ENCODE measurements around the gene OTOP3. TPM values are rescaled to one million over a fixed set of nuclear protein-coding genes. Genes with fewer than 3 reads are reported as not detected.
"Not testable (repeated sequence)": the region's sequence is repeated elsewhere in the genome, so short reads cannot be mapped to it uniquely, and the experiment has no call there.

OTOP3 gene
- total RNA-seq, 1 donor from 2014 or later: not detected

GRCh38 chr17:74964246-74964761 is 28.6 kb downstream of the OTOP3 start:
- Mint-ChIP-seq H3K4me3 (ENCODE audit: unreplicated experiment) (no peak overlapping the region), H3K27ac (ENCODE audit: unreplicated experiment) (no peak overlapping the region), H3K36me3 (ENCODE audit: unreplicated experiment) (no peaks in the 10 kb centered on the region), H3K27me3 (ENCODE audit: unreplicated experiment) (peaks cover 5% of the 10 kb centered on the region), H3K9me3 (ENCODE audit: unreplicated experiment) (peaks cover 6% of the 10 kb centered on the region), H3K4me1 (ENCODE audit: low read depth, unreplicated experiment) (peaks cover 1% of the 10 kb centered on the region)
- TF ChIP-seq CTCF (IDR thresholded peaks at IDR 0.05; ENCODE audit: partially characterized antibody, unreplicated experiment): no peak
- DNase-seq: no peak

GRCh38 chr17:74964988-74965622 is 29.4 kb downstream of the OTOP3 start:
- Mint-ChIP-seq H3K27ac (ENCODE audit: unreplicated experiment) (no peak overlapping the region), H3K4me1 (ENCODE audit: low read depth, unreplicated experiment) (peaks cover 1% of the 10 kb centered on the region), H3K9me3 (ENCODE audit: unreplicated experiment) (peaks cover 6% of the 10 kb centered on the region), H3K27me3 (ENCODE audit: unreplicated experiment) (peaks cover 3% of the 10 kb centered on the region), H3K4me3 (ENCODE audit: unreplicated experiment) (peak overlapping the region; percentile 47), H3K36me3 (ENCODE audit: unreplicated experiment) (no peaks in the 10 kb centered on the region)
- TF ChIP-seq CTCF (IDR thresholded peaks at IDR 0.05; ENCODE audit: partially characterized antibody, unreplicated experiment): no peak
- no peak for DNase-seq

- Mint-ChIP-seq H3K4me1 (ENCODE audit: low read depth, unreplicated experiment) (no peaks in the 10 kb centered on the region), H3K27ac (ENCODE audit: unreplicated experiment) (no peak overlapping the region), H3K9me3 (ENCODE audit: unreplicated experiment) (peaks cover 8% of the 10 kb centered on the region), H3K27me3 (ENCODE audit: unreplicated experiment) (peaks cover 10% of the 10 kb centered on the region), H3K4me3 (ENCODE audit: unreplicated experiment) (no peak overlapping the region), H3K36me3 (ENCODE audit: unreplicated experiment) (no peaks in the 10 kb centered on the region)
- TF ChIP-seq CTCF (IDR thresholded peaks at IDR 0.05; ENCODE audit: partially characterized antibody, unreplicated experiment): no peak
- no peak for DNase-seq
Observed at GRCh38 chr17:74968361-74968780, 32.7 kb downstream of the OTOP3 start.

- H3K9me3 Mint-ChIP-seq (ENCODE audit: unreplicated experiment); DNase-seq; H3K27ac Mint-ChIP-seq (ENCODE audit: unreplicated experiment); H3K4me3 Mint-ChIP-seq (ENCODE audit: unreplicated experiment); H3K4me1 Mint-ChIP-seq (ENCODE audit: low read depth, unreplicated experiment); H3K36me3 Mint-ChIP-seq (ENCODE audit: unreplicated experiment): not testable (repeated sequence)
- peaks cover 10% of the 10 kb centered on the region for H3K27me3 Mint-ChIP-seq (ENCODE audit: unreplicated experiment)
Observed at GRCh38 chr17:74969501-74969900, 33.8 kb downstream of the OTOP3 start.

- Mint-ChIP-seq H3K36me3 (ENCODE audit: unreplicated experiment) (no peaks in the 10 kb centered on the region), H3K4me3 (ENCODE audit: unreplicated experiment) (peak overlapping the region; percentile 86), H3K9me3 (ENCODE audit: unreplicated experiment) (peaks cover 4% of the 10 kb centered on the region), H3K27me3 (ENCODE audit: unreplicated experiment) (peaks cover 9% of the 10 kb centered on the region), H3K27ac (ENCODE audit: unreplicated experiment) (no peak overlapping the region), H3K4me1 (ENCODE audit: low read depth, unreplicated experiment) (no peaks in the 10 kb centered on the region)
- no peak for TF ChIP-seq CTCF (IDR thresholded peaks at IDR 0.05; ENCODE audit: partially characterized antibody, unreplicated experiment)
- DNase-seq: no peak
Observed at GRCh38 chr17:74970395-74970794, 34.7 kb downstream of the OTOP3 start.

Data from glutamatergic neuron (in vitro differentiated cells).